GM13976 (cell line): ENCODE data around the gene OBP2A.

ENCODE experiments used
- DNase-seq: peaks from one replicate; pipeline ENCODE4 v3.0.0; 2012; ENCODE audit warnings: low spot score
- in situ Hi-C: fragments of 300-500 bp; cut with MboI; formaldehyde crosslinking; loops from one replicate; pipeline ENCODE4 v1.12.0; 2022; ENCODE audit warnings: low sequenced_read_pairs, mixed read lengths, inconsistent platforms; ENCODE audit not compliant: unreplicated experiment
- TF ChIP-seq, protein P1 (sequence below): IDR thresholded peaks from 2 replicates; pipeline ENCODE4 v1.5.1; 2012; ENCODE audit warnings: borderline replicate concordance, mild to moderate bottlenecking; ENCODE audit not compliant: insufficient read depth; ENCODE audit errors: extremely low read depth, missing control alignments, control extremely low read depth

Gene OBP2A

DNA sequence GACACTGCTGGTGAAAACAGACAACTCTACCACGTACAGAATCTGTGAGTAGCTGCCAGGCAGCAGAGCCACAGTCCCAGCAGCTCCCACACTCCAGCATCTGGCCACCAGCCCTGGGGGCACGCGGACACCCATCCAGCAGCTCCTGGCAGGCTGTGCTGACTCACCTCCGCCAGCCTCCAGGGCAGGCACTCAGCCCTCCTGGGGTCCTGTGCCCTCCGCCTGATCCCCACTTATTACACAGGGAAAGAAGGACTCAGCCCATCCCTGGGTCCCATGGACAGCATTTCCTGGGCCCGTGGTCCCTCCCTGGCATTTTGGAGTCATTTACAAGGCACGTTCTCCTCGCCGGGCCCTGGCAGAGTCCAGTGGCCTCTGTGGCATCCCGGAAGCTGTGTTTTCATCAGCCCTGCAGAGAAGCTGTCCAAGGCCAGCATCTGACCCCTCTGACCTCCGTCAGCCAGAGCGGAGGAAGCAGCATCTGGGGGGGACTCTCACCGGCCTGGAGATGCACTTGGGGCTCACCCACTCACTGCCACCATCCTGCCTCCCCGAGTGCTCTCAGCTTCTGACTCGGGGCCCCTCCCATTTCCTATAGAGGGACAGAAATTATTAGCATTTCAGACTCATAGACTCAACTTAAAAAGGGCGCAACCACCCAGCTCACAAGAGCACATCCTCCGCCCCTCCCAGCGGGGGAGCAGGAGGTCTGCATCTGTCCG is 37.2 kb downstream of the OBP2A start:
- peak; percentile 23 for DNase-seq
- in situ Hi-C loops: no loop called here
- TF ChIP-seq, protein P1, sequence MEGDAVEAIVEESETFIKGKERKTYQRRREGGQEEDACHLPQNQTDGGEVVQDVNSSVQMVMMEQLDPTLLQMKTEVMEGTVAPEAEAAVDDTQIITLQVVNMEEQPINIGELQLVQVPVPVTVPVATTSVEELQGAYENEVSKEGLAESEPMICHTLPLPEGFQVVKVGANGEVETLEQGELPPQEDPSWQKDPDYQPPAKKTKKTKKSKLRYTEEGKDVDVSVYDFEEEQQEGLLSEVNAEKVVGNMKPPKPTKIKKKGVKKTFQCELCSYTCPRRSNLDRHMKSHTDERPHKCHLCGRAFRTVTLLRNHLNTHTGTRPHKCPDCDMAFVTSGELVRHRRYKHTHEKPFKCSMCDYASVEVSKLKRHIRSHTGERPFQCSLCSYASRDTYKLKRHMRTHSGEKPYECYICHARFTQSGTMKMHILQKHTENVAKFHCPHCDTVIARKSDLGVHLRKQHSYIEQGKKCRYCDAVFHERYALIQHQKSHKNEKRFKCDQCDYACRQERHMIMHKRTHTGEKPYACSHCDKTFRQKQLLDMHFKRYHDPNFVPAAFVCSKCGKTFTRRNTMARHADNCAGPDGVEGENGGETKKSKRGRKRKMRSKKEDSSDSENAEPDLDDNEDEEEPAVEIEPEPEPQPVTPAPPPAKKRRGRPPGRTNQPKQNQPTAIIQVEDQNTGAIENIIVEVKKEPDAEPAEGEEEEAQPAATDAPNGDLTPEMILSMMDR: no peak

DNA sequence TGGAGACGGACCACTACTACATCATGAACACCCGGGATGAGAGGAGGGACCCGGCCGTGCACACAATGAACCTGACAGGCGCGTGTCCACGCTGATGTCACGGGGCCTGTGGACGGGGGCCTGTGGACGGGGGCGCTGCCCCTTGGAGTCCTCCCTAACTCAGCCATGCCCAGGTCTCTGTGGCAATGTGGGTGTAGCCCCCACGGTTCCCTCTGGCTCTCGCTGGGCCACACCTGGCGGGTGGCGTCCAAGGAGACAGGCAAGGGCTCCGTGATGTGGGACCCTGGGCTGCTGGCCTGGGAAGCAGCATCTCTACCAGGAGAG is 37.7 kb downstream of the OBP2A start:
- DNase-seq: no peak
- in situ Hi-C loops: no loop called here
- TF ChIP-seq, protein P1: no peak

DNA sequence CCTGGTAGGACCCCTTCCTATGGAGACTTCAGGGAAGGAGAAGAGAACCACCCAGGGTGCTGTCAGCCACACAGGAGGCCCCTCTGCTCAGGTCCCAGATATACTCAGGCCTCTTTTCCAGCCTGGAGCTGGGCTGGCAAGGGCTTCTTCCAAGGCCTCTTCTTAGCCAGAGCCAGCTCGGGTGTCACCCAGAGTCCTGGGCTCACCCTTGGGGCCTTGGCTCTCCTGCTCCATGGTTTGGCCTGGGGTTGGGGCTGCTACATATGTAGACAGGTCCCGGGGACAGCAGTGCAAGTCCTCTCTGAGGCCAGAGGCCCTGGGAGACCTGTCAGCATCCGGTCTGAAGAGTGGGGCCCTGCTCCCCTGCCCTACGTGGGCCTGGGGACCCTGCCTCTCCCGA is 38.4 kb downstream of the OBP2A start:
- in situ Hi-C loops: no loop called here
- DNase-seq: peak; percentile 26

DNA sequence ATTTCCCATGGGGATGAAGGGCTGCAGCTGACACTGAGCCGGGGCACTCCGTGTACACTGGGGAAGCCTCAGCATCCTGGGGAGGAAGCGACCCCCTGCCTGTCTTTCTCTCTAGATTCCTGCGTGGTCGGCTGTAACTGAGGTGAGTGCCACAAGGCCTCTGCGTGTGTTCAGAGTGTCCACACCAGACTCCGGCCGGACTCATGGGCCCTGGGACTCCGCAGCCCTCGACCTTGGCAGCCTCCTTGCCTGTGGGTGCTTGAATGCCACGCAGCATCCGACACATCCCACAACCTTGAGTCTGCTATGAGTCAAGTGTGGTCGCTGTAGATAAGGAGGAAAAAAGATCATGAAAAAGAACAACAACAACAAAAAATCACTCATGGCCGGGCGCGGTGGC is 39.0 kb downstream of the OBP2A start:
- in situ Hi-C loops: no loop called here
- DNase-seq: peak; percentile 24
- TF ChIP-seq, protein P1: no peak

More for the DNA sequence above, 38.4 kb downstream of the OBP2A start:
- TF ChIP-seq, protein P1: no peak

DNA sequence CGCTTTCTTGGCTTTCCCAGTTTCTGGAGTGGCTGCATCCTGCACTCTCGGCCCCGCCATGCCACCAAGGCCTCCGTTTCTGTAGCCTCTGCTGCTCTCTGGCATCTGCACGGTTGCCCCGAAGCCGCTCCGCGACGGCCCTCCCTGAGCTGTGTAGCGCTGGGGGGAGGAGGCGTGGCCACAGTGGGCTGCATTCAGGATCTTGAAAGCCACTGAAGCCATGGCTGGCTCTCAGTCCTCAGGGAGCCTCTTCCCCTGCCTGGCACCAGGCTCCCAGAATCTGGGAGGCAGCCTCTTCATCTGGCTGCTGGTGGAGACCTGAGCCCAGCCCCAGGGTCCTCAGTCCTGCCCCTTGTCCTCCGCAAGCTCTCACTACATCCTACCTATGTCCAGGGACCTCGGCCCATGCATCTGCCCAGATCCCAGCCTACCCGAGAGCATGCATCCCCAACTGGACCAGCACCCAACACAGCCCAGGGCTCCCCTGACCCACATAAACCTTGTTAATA is 40.7 kb downstream of the OBP2A start:
- in situ Hi-C loops: no loop called here
- TF ChIP-seq, protein P1: no peak
- peak; percentile 24 for DNase-seq

DNA sequence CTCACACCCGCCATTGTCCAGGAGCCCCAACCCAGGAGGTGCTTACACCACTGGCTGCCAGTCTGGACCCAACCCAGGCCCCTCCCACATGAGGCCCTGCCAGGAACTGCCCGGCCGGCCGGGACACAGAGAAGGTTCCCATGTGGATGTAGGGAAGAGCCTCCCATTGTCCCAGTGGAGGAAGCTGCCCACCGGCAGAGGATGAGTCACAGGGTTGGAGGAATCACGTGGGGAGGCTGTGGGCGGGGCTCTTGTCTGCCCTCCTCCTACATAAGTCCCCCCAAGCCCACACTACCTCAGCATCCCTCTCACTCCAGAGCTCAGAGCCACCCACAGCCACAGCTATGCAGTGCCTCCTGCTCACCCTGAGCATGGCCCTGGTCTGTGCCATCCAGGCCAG is 41.7 kb downstream of the OBP2A start:
- no peak for DNase-seq
- TF ChIP-seq, protein P1: no peak
- in situ Hi-C loops: no loop called here
